ENCODE data around the gene GHSR.

GRCh38 chr3:172405914-172406313, 42.3 kb downstream of the GHSR start:
- TF ChIP-seq CTCF (IDR thresholded peaks at IDR 0.05; ENCODE audit: low read depth, low read length, poor library complexity, severe bottlenecking) (no peak), EZH2phosphoT487 (IDR thresholded peaks at IDR 0.05; ENCODE audit: borderline replicate concordance, low read length) (no peak)

Measured in DOHH2 (cell line).